IgD-negative memory B cell (primary cell): ENCODE measurements around the gene PLAU. TPM values are rescaled to one million over a fixed set of nuclear protein-coding genes. Genes with fewer than 3 reads are reported as not detected.
A peak's percentile ranks its signal among the peaks of the same experiment; 100 is the strongest.

Experiments used
- H3K27ac Mint-ChIP-seq, 3 donors: one replicate each; pipeline ENCODE4 v1.8.0; 2020 to 2022; ENCODE audit warnings: mild to moderate bottlenecking in 3 of 3, mixed read lengths in 3 of 3, moderate library complexity in 1 of 3
- H3K27me3 Mint-ChIP-seq: one replicate; pipeline ENCODE4 v1.8.0; 2021; ENCODE audit warnings: mixed read lengths
- H3K36me3 Mint-ChIP-seq: one replicate; pipeline ENCODE4 v1.8.0; 2020; ENCODE audit warnings: mild to moderate bottlenecking, mixed read lengths
- H3K4me1 Mint-ChIP-seq, 3 donors: one replicate each; pipeline ENCODE4 v1.8.0; 2020 to 2022; ENCODE audit warnings: mixed read lengths in 3 of 3, mild to moderate bottlenecking in 1 of 3
- H3K4me3 Mint-ChIP-seq, 4 donors: one replicate each; pipeline ENCODE4 v1.8.0; 2020 to 2022; ENCODE audit warnings: mild to moderate bottlenecking in 4 of 4, mixed read lengths in 4 of 4, moderate library complexity in 3 of 4
- H3K9me3 Mint-ChIP-seq, 3 donors: one replicate each; pipeline ENCODE4 v1.8.0; 2020 to 2021; ENCODE audit warnings: mixed read lengths in 3 of 3, mild to moderate bottlenecking in 1 of 3
- polyA plus RNA-seq: library from polyadenylated mRNA; unstranded; fragments of 300-500 nt; fragmentation: Illumina TruSeq; gene quantifications from one replicate; pipeline ENCODE4 v1.2.3, GENCODE V29; 2021

The PLAU gene
- not detected for polyA plus RNA-seq

DNA sequence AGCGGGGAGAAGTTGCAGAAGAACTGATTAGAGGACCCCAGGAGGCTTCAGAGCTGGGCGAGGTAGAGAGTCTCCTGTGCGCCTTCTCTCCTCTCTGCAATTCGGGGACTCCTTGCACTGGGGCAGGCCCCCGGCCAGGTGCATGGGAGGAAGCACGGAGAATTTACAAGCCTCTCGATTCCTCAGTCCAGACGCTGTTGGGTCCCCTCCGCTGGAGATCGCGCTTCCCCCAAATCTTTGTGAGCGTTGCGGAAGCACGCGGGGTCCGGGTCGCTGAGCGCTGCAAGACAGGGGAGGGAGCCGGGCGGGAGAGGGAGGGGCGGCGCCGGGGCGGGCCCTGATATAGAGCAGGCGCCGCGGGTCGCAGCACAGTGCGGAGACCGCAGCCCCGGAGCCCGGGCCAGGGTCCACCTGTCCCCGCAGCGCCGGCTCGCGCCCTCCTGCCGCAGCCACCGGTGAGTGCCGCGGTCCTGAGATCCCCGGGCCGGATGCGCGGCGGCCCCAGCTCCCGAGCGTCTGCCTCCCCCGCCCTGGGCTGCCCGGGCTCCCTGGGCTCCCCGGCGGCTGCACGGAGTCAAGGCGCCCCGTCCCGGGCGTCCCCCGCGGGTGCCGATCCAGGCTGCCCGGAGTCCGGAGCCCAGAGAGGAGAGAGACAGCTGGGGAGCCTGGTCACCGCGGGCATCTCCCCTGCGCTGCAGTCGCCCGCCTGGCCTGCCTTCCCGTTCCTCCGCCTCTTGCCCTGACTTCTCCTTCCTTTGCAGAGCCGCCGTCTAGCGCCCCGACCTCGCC is at the start of gene PLAU:
PLAU (plus strand) TSS at position 369 of the 789 bp plus-strand sequence. CDS start 424 bp downstream, outside the sequence.
- peaks cover 17 to 24% (median 21%) of the 10 kb centered on the region in 3 donors for H3K4me1 Mint-ChIP-seq
- peaks cover 32% of the 10 kb centered on the region for H3K27me3 Mint-ChIP-seq
- H3K36me3 Mint-ChIP-seq: peaks cover 1% of the 10 kb centered on the region
- no peaks in the 10 kb centered on the region for H3K9me3 Mint-ChIP-seq
- H3K4me3 Mint-ChIP-seq: peak within 1 kb of the TSS; percentile 81 to 99 (median 89)
- no peak within 1 kb of the TSS for H3K27ac Mint-ChIP-seq

GRCh38 chr10:73862011-73862410 is 48.9 kb upstream of the PLAU start:
- H3K4me1 Mint-ChIP-seq: peaks cover 36 to 39% (median 38%) of the 10 kb centered on the region in 3 donors

GRCh38 chr10:73863039-73863817 is 47.7 kb upstream of the PLAU start:
- peaks cover 5% of the 10 kb centered on the region for H3K36me3 Mint-ChIP-seq
- H3K27me3 Mint-ChIP-seq: no peaks in the 10 kb centered on the region
- peak overlapping the region in 1 of 4 donors; percentile 42 for H3K4me3 Mint-ChIP-seq
- peaks cover 36 to 46% (median 39%) of the 10 kb centered on the region in 3 donors for H3K4me1 Mint-ChIP-seq
- H3K9me3 Mint-ChIP-seq: no peaks in the 10 kb centered on the region
- peak overlapping the region in 1 of 3 donors; percentile 90 for H3K27ac Mint-ChIP-seq

More at GRCh38 chr10:73862011-73862410, 48.9 kb upstream of the PLAU start:
- H3K4me3 Mint-ChIP-seq: no peak overlapping the region
- H3K36me3 Mint-ChIP-seq: peaks cover 5% of the 10 kb centered on the region
- no peaks in the 10 kb centered on the region for H3K27me3 Mint-ChIP-seq
- H3K9me3 Mint-ChIP-seq: no peaks in the 10 kb centered on the region
- no peak overlapping the region for H3K27ac Mint-ChIP-seq

DNA sequence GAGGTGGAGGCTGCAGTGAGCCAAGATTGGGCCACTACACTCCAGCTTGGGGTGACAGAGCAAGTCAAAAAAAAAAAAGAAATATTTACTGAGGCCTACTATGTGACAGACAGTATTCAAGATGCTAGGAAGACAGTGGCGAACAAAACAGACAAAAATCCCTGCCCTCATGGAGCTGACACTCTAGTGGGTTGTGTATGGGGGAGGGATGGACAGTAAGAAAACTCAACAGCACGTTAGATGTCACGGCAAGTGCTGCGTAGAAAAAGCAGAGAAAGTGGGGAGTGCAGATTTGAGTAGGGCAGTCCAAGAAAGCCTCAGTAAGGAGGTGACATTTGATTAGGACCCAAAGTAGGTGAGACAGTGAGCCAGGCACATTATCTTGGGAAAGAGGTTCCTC is 46.7 kb upstream of the PLAU start:
- Mint-ChIP-seq H3K4me3 (peak overlapping the region; percentile 56 to 95 (median 78)), H3K27ac (peak overlapping the region; percentile 84 to 93 (median 90)), H3K4me1 (peaks cover 32 to 43% (median 39%) of the 10 kb centered on the region in 3 donors), H3K36me3 (peaks cover 2% of the 10 kb centered on the region), H3K27me3 (no peaks in the 10 kb centered on the region), H3K9me3 (no peaks in the 10 kb centered on the region)

- no peaks in the 10 kb centered on the region for H3K9me3 Mint-ChIP-seq
- H3K27me3 Mint-ChIP-seq: no peaks in the 10 kb centered on the region
- H3K27ac Mint-ChIP-seq: peak overlapping the region; percentile 84 to 93 (median 90)
- H3K4me1 Mint-ChIP-seq: peaks cover 32 to 42% (median 36%) of the 10 kb centered on the region in 3 donors
- H3K36me3 Mint-ChIP-seq: peaks cover 2% of the 10 kb centered on the region
- peak overlapping the region; percentile 68 to 95 (median 82) for H3K4me3 Mint-ChIP-seq
These were observed 45.8 kb upstream of the PLAU start for GRCh38 chr10:73865107-73865458.

DNA sequence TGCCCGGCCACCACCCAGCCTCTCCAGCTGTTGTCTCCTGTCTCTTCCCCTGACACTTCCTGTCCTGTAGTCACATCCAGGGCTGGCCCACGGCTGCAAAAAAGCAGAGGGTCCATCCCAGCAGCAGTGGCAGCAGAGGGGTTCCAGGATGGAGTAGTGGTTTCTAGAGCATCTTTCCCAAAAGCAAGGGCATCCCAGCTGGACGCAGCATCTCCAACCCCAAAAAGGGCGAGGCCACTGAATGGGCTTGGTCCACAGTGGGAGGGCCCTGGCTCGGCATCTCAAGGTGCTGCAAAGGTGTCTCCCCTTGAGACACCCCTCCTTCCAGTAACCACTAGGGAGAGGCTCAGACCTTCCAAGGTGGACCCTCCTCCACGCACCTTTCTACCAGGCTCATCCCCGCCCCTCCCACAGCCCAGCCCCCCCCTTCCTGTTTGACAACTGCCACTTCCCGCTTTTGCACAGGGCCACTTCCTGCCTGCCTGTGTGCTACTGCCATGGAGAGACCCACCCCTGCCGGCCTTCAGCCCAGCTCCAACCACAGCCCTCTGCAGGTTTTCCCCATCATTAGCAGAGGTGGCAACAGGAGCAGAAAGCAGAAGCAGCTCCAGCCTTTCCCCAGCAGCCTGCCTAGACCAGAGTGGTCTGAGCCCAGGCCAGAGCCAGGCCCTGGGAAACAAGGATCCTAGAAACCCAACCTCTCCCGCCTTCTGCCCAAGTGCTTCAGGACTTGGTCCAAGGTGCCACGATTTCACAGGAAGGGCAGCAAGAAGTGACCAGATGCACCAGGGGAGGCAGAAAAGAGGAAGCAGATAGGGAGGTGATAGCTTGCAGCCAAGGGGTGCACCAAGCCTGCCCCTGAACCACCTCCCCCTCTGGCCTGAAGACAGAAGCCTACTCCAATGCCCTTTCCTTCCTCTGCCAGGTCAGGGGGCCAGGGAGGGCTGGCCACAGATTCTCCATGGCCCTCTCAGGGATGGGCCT is 45.2 kb upstream of the PLAU start:
- Mint-ChIP-seq H3K36me3 (peaks cover 1% of the 10 kb centered on the region), H3K4me3 (peak overlapping the region; percentile 68 to 95 (median 82)), H3K4me1 (peaks cover 30 to 44% (median 34%) of the 10 kb centered on the region in 3 donors), H3K27ac (peak overlapping the region; percentile 84 to 93 (median 90)), H3K9me3 (no peaks in the 10 kb centered on the region), H3K27me3 (no peaks in the 10 kb centered on the region)

DNA sequence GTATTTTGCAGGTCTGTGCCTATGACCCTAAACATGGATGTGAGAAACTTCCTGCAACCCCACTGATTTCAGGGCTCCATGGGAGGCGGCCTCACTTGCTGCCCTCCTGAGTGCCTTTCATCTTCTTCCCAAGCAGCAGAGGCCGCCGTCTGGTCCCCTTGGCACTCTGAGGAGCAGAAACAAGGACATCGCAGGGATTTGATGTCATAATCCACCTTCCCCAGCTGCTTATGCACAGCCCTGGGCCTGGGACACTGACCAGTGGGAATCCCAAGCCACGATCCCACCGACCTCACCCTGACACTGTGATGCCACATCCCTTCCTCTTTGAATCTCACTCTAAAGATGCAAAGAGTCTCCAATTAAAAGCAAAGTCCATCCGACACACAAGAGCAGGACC is 44.3 kb upstream of the PLAU start:
- no peaks in the 10 kb centered on the region for H3K9me3 Mint-ChIP-seq
- peak overlapping the region; percentile 79 to 90 (median 84) for H3K27ac Mint-ChIP-seq
- peaks cover 30 to 49% (median 36%) of the 10 kb centered on the region in 3 donors for H3K4me1 Mint-ChIP-seq
- peak overlapping the region in 3 of 4 donors; percentile 68 to 95 (median 88) for H3K4me3 Mint-ChIP-seq
- no peaks in the 10 kb centered on the region for H3K36me3 Mint-ChIP-seq
- no peaks in the 10 kb centered on the region for H3K27me3 Mint-ChIP-seq

GRCh38 chr10:73867126-73867807 is 43.7 kb upstream of the PLAU start:
- H3K27ac Mint-ChIP-seq: peak overlapping the region; percentile 79 to 90 (median 84)
- peaks cover 37 to 56% (median 39%) of the 10 kb centered on the region in 3 donors for H3K4me1 Mint-ChIP-seq
- H3K9me3 Mint-ChIP-seq: no peaks in the 10 kb centered on the region
- H3K4me3 Mint-ChIP-seq: peak overlapping the region in 3 of 4 donors; percentile 25 to 95 (median 68)
- H3K27me3 Mint-ChIP-seq: no peaks in the 10 kb centered on the region
- H3K36me3 Mint-ChIP-seq: no peaks in the 10 kb centered on the region

GRCh38 chr10:73867871-73868631 is 42.9 kb upstream of the PLAU start:
- Mint-ChIP-seq H3K27ac (peak overlapping the region; percentile 34 to 88 (median 74)), H3K9me3 (no peaks in the 10 kb centered on the region), H3K27me3 (no peaks in the 10 kb centered on the region), H3K4me3 (peak overlapping the region in 1 of 4 donors; percentile 17), H3K36me3 (peaks cover under 1% of the 10 kb centered on the region), H3K4me1 (peaks cover 44 to 60% (median 44%) of the 10 kb centered on the region in 3 donors)

- peak overlapping the region in 1 of 4 donors; percentile 67 for H3K4me3 Mint-ChIP-seq
- peaks cover 3% of the 10 kb centered on the region for H3K36me3 Mint-ChIP-seq
- no peaks in the 10 kb centered on the region for H3K9me3 Mint-ChIP-seq
- H3K4me1 Mint-ChIP-seq: peaks cover 41 to 63% (median 44%) of the 10 kb centered on the region in 3 donors
- H3K27ac Mint-ChIP-seq: peak overlapping the region in 2 of 3 donors; percentile 34 to 71
- H3K27me3 Mint-ChIP-seq: no peaks in the 10 kb centered on the region
These were observed 42.2 kb upstream of the PLAU start for GRCh38 chr10:73868655-73869195.

GRCh38 chr10:73871295-73872189 is 39.4 kb upstream of the PLAU start:
- H3K4me3 Mint-ChIP-seq: peak overlapping the region; percentile 85 to 92 (median 88)

DNA sequence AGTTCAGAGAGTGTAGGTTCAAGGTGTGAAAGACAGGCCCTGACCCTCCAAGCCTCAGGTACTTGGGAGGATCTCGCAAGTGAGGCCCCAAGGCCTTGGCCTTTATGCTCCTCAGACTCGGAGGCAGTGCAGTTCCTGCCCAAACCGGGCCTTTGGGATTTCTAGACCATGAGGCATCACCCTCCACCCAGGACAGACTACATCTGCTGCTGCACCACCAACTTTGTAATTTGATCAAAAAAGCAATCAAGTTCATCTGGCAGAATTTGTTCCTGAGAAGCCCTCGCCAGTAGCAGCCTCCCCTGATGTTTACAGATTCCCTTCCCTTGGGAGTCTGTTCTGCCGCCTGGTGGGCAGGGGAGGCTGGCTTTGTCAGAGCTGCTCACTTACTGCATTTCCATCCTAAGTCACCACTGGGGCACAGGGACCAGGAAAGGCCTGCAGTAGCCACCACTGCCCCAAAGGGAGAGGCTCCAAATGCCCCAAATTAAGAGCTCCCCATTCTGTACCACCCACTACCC is 38.7 kb upstream of the PLAU start:
- Mint-ChIP-seq H3K27me3 (no peaks in the 10 kb centered on the region), H3K4me3 (peak overlapping the region; percentile 85 to 92 (median 88)), H3K27ac (peak overlapping the region in 1 of 3 donors; percentile 90), H3K9me3 (no peaks in the 10 kb centered on the region), H3K4me1 (peaks cover 16 to 41% (median 20%) of the 10 kb centered on the region in 3 donors), H3K36me3 (peaks cover 3% of the 10 kb centered on the region)

More at GRCh38 chr10:73871295-73872189, 39.4 kb upstream of the PLAU start:
- H3K4me1 Mint-ChIP-seq: peaks cover 20 to 46% (median 25%) of the 10 kb centered on the region in 3 donors
- no peaks in the 10 kb centered on the region for H3K9me3 Mint-ChIP-seq
- peak overlapping the region; percentile 69 to 90 (median 73) for H3K27ac Mint-ChIP-seq
- peaks cover 3% of the 10 kb centered on the region for H3K36me3 Mint-ChIP-seq
- H3K27me3 Mint-ChIP-seq: no peaks in the 10 kb centered on the region
